Psoas muscle (tissue), 8 donors: ENCODE data around the gene BAK1. TPM values are rescaled to one million over a fixed set of nuclear protein-coding genes. Genes with fewer than 3 reads are reported as not detected.

Experiments
- ATAC-seq, 4 donors: fragments of 200-7000 bp; cut with Tn5 transposase; one replicate each; pipeline ENCODE4 v1.9.1; 2020; ENCODE audit warnings: moderate library complexity in 3 of 4, mild to moderate bottlenecking in 2 of 4
- DNase-seq, 2 donors: peaks; one replicate each; pipeline ENCODE4 v3.0.0-alpha.2; 2020
- H3K27ac ChIP-seq: fragments of 200-600 bp; one replicate; pipeline ENCODE4 v1.8.0; 2022
- H3K27me3 ChIP-seq, 3 donors: fragments of 200-600 bp in 1 of 3; one replicate each; pipeline versions ENCODE4 v1.6.1 to v1.8.0; 2013 to 2022; ENCODE audit warnings: low read length in 2 of 3, mild to moderate bottlenecking in 2 of 3, moderate library complexity in 1 of 3; ENCODE audit not compliant: insufficient read depth in 3 of 3
- H3K36me3 ChIP-seq, 2 donors: fragments of 200-600 bp in 1 of 2; one replicate each; pipeline versions ENCODE4 v1.6.1 to v1.8.0; 2013 to 2022; ENCODE audit warnings: low read depth in 1 of 2, mild to moderate bottlenecking in 1 of 2, moderate library complexity in 1 of 2; ENCODE audit not compliant: insufficient read depth in 1 of 2
- H3K4me1 ChIP-seq: fragments of 200-600 bp; one replicate; pipeline ENCODE4 v1.8.0; 2022
- H3K4me3 ChIP-seq: fragments of 200-600 bp; one replicate; pipeline ENCODE4 v1.8.0; 2022; ENCODE audit warnings: mild to moderate bottlenecking
- H3K9me3 ChIP-seq: fragments of 200-600 bp; one replicate; pipeline ENCODE4 v1.8.0; 2022
- CTCF ChIP-seq: fragments of 200-600 bp; IDR thresholded peaks from one replicate; pipeline ENCODE4 v1.8.0; 2022; ENCODE audit warnings: antibody characterized with exemption
- WGBS, 3 donors: extraction: QIAGEN DNeasy Blood & Tissue Kit; methylation state at CpG; one replicate each; pipeline versions ENCODE4 v1.1.6 to v1.1.7; 2013; 5-methylcytosine and 5-hydroxymethylcytosine counted together
- intact Hi-C, 2 donors: fragments of 100-400 bp; cut with DNase I; formaldehyde crosslinking; loops; one replicate each; pipeline versions ENCODE4 v1.11.0 to v1.14.2; 2022
- polyA plus RNA-seq, 3 donors: library from polyadenylated mRNA; stranded (reverse); fragments of 200-250 nt; gene quantifications; one replicate each; pipeline ENCODE4 v1.2.3, GENCODE V29; 2013
- total RNA-seq, 4 donors: library from RNA; stranded (reverse); fragmentation: NEBNext Ultra II Directional in 2 of 4; extraction: Animal tissue kit (Norgen Biotek cat#: 25700) in 2 of 4; gene quantifications; one replicate each; pipeline versions ENCODE4 v1.2.1 to v1.2.4, GENCODE V29; 2021 to 2023
- donor health status: healthy with polysubstance abuse.
- donor health status: DM: no; HTN: no; CAD: no; lungs with moderate emphysema.
- donor health status: Bipolar disorder and iron deficiency.
- donor health status: healthy.
- donor health status: DM: yes; HTN: yes; CAD: no.
- donor health status: DM: no; HTN: no; CAD: no.
- donor health status: DM: no; HTN: no; CAD: no.
- donor health status: DM: yes; HTN: yes; CAD: no.

The BAK1 gene
- total and polyA plus RNA-seq, 7 donors: 10.3 to 55.9 (median 19.8) TPM

- TF ChIP-seq CTCF: no peak
- Histone ChIP-seq H3K9me3 (no peaks in the 10 kb centered on the region), H3K4me3 (no peak overlapping the region), H3K27ac (no peak overlapping the region), H3K4me1 (peaks cover 3% of the 10 kb centered on the region), H3K36me3 (no peaks in the 10 kb centered on the region), H3K27me3 (peaks cover 0 to 19% (median 5%) of the 10 kb centered on the region in 3 donors)
- 84 to 95% (median 91%) methylated on average over 6 of the region's 6 CpGs for WGBS, 3 donors
- intact Hi-C loops: no loop called here
- ATAC-seq (no peak), DNase-seq (no peak)
Observed at GRCh38 chr6:33623895-33624381, 43.9 kb upstream of the BAK1 start.

- ATAC-seq (no peak), DNase-seq (peak in 1 of 2 donors; percentile 53)
- H3K36me3 ChIP-seq: no peaks in the 10 kb centered on the region
- intact Hi-C loops: no loop called here
- peaks cover 3% of the 10 kb centered on the region for H3K4me1 ChIP-seq
- no peak overlapping the region for H3K27ac ChIP-seq
- 73 to 82% (median 74%) methylated on average over 12 of the region's 12 CpGs for WGBS, 3 donors
- peak overlapping the region; percentile 71 for H3K4me3 ChIP-seq
- H3K27me3 ChIP-seq: peaks cover 0 to 19% (median 5%) of the 10 kb centered on the region in 3 donors
- TF ChIP-seq CTCF: no peak
- no peaks in the 10 kb centered on the region for H3K9me3 ChIP-seq
Observed at GRCh38 chr6:33622456-33623431, 42.7 kb upstream of the BAK1 start.

GRCh38 chr6:33621711-33622388 is 41.8 kb upstream of the BAK1 start:
- Histone ChIP-seq H3K9me3 (no peaks in the 10 kb centered on the region), H3K4me3 (peak overlapping the region; percentile 71), H3K4me1 (peaks cover 3% of the 10 kb centered on the region), H3K27ac (peak overlapping the region; percentile 60), H3K27me3 (peaks cover 0 to 19% (median 5%) of the 10 kb centered on the region in 3 donors), H3K36me3 (no peaks in the 10 kb centered on the region)
- TF ChIP-seq CTCF: no peak
- DNase-seq: peak; percentile 51 to 74
- WGBS, 3 donors: 15 to 26% (median 19%) methylated on average over 37 to 39 of the region's 39 CpGs
- ATAC-seq: peak in 3 of 4 donors; percentile 15 to 25 (median 19)
- intact Hi-C loops: no loop called here

GRCh38 chr6:33620856-33621710 is 41.0 kb upstream of the BAK1 start, which contains the start of gene ITPR3:
Gene ITPR3, plus strand, starts transcription at chr6:33621322. Its CDS starts 281 bp downstream, at chr6:33621603.
- 1 to 2% (median 1%) methylated on average over 31 to 99 of the region's 99 CpGs for WGBS, 3 donors
- H3K27ac ChIP-seq: peak within 1 kb of the TSS; percentile 60
- H3K4me3 ChIP-seq: peak within 1 kb of the TSS; percentile 71
- intact Hi-C loops: no loop called here
- H3K27me3 ChIP-seq: peaks cover 0 to 19% (median 5%) of the 10 kb centered on the region in 3 donors
- no peaks in the 10 kb centered on the region for H3K9me3 ChIP-seq
- no peak for TF ChIP-seq CTCF
- peaks cover 3% of the 10 kb centered on the region for H3K4me1 ChIP-seq
- DNase-seq (peak; percentile 68 to 81), ATAC-seq (peak; percentile 38 to 76 (median 72))
- H3K36me3 ChIP-seq: no peaks in the 10 kb centered on the region
